Right atrium auricular region (tissue), 2 donors: ENCODE results near the gene KLF5. TPM values are rescaled to one million over a fixed set of nuclear protein-coding genes. Genes with fewer than 3 reads are reported as not detected.

ENCODE experiments used
- DNase-seq: peaks from one replicate; pipeline ENCODE4 v3.0.0-alpha.2; 2019; ENCODE audit warnings: low spot score
- H3K27ac ChIP-seq, 2 donors: fragments of 200-600 bp; sonication (generic); 1 replicate in 1 of 2; 2 replicates in 1 of 2; pipeline ENCODE4 v1.5.1; 2016 to 2019
- H3K27me3 ChIP-seq, 2 donors: fragments of 200-600 bp; sonication (generic); one replicate each; pipeline versions ENCODE4 v1.5.1 to v1.6.0; 2017 to 2019
- H3K36me3 ChIP-seq: fragments of 200-600 bp; sonication (generic); one replicate; pipeline ENCODE4 v1.5.1; 2016
- H3K4me1 ChIP-seq, 2 donors: fragments of 200-600 bp; sonication (generic); one replicate each; pipeline versions ENCODE4 v1.5.1 to v1.6.0; 2017 to 2019
- H3K4me3 ChIP-seq, 2 donors: fragments of 200-600 bp; sonication (generic); 1 replicate in 1 of 2; 2 replicates in 1 of 2; pipeline ENCODE4 v1.5.1; 2017 to 2019; ENCODE audit warnings: mild to moderate bottlenecking in 1 of 2, moderate library complexity in 1 of 2
- H3K9me3 ChIP-seq, 2 donors: fragments of 200-600 bp; sonication (generic); one replicate each; pipeline ENCODE4 v1.5.1; 2019
- CTCF ChIP-seq, 2 donors: fragments of 200-600 bp; sonication (generic); IDR thresholded peaks; one replicate each; pipeline ENCODE4 v1.5.1; 2019; ENCODE audit warnings: antibody characterized with exemption in 2 of 2
- total RNA-seq, 2 donors: library from RNA; depleted of rRNA; stranded (reverse); fragments of >200 nt; gene quantifications; one replicate each; pipeline ENCODE4 v1.1.0, GENCODE V29; 2016

Gene KLF5
- total RNA-seq, 2 donors from 2014 or later: 1.7 to 2.8 TPM

GRCh38 chr13:73056565-73056962 lies 2.2 kb upstream of the KLF5 start:
- no peaks in the 10 kb centered on the region for H3K36me3 ChIP-seq
- no peak overlapping the region for H3K27ac ChIP-seq
- no peak for DNase-seq
- no peak for TF ChIP-seq CTCF (IDR thresholded peaks at IDR 0.05)
- no peaks in the 10 kb centered on the region for H3K27me3 ChIP-seq
- peaks cover 0 to 20% of the 10 kb centered on the region in 2 donors for H3K4me1 ChIP-seq
- no peaks in the 10 kb centered on the region for H3K9me3 ChIP-seq
- H3K4me3 ChIP-seq: no peak overlapping the region

- TF ChIP-seq CTCF (IDR thresholded peaks at IDR 0.05): no peak
- no peak for DNase-seq
- no peaks in the 10 kb centered on the region for H3K9me3 ChIP-seq
- H3K27me3 ChIP-seq: no peaks in the 10 kb centered on the region
- H3K36me3 ChIP-seq: no peaks in the 10 kb centered on the region
- peaks cover 0 to 20% of the 10 kb centered on the region in 2 donors for H3K4me1 ChIP-seq
- H3K4me3 ChIP-seq: no peak overlapping the region
- H3K27ac ChIP-seq: no peak overlapping the region
These were observed 1.3 kb upstream of the KLF5 start for GRCh38 chr13:73057284-73058063.

- no peak for DNase-seq
- no peaks in the 10 kb centered on the region for H3K36me3 ChIP-seq
- H3K27me3 ChIP-seq: no peaks in the 10 kb centered on the region
- peaks cover 0 to 20% of the 10 kb centered on the region in 2 donors for H3K4me1 ChIP-seq
- H3K27ac ChIP-seq: no peak overlapping the region
- TF ChIP-seq CTCF (IDR thresholded peaks at IDR 0.05): no peak
- H3K4me3 ChIP-seq: peak overlapping the region in 1 of 2 donors; percentile 82
- H3K9me3 ChIP-seq: no peaks in the 10 kb centered on the region
These were observed 816 bp upstream of the KLF5 start for GRCh38 chr13:73058064-73058313.

GRCh38 chr13:73058432-73058735 lies 421 bp upstream of the KLF5 start:
- Histone ChIP-seq H3K36me3 (no peaks in the 10 kb centered on the region), H3K9me3 (no peaks in the 10 kb centered on the region), H3K4me3 (peak overlapping the region; percentile 65 to 82), H3K27ac (peak overlapping the region in 1 of 2 donors; percentile 38), H3K27me3 (no peaks in the 10 kb centered on the region), H3K4me1 (peaks cover 0 to 20% of the 10 kb centered on the region in 2 donors)
- TF ChIP-seq CTCF (IDR thresholded peaks at IDR 0.05): no peak
- DNase-seq: no peak

GRCh38 chr13:73059460-73060250 lies 850 bp downstream of the KLF5 start:
- peak in 1 of 2 donors; percentile 41 for TF ChIP-seq CTCF (IDR thresholded peaks at IDR 0.05)
- no peaks in the 10 kb centered on the region for H3K9me3 ChIP-seq
- no peaks in the 10 kb centered on the region for H3K36me3 ChIP-seq
- no peaks in the 10 kb centered on the region for H3K27me3 ChIP-seq
- H3K4me1 ChIP-seq: peaks cover 0 to 20% of the 10 kb centered on the region in 2 donors
- peak overlapping the region; percentile 65 to 82 for H3K4me3 ChIP-seq
- H3K27ac ChIP-seq: peak overlapping the region; percentile 25 to 59
- no peak for DNase-seq
